Suprapubic skin (tissue), 4 donors: ENCODE results near the gene SKAP1.

Experiments used
- CTCF ChIP-seq, 2 donors: fragments of 200-600 bp in 1 of 2; fragments of 450-650 bp in 1 of 2; sonication (generic) in 1 of 2; IDR thresholded peaks; one replicate each; pipeline ENCODE4 v1.5.1; 2016 to 2019; ENCODE audit warnings: antibody characterized with exemption in 2 of 2, mild to moderate bottlenecking in 1 of 2, moderate library complexity in 1 of 2
- EP300 ChIP-seq: sonication (generic); formaldehyde crosslinking; IDR thresholded peaks from one replicate; pipeline ENCODE4 v1.6.1; 2017; ENCODE audit warnings: antibody characterized with exemption
- POLR2A ChIP-seq, 2 donors: fragments of 450-650 bp; IDR thresholded peaks; one replicate each; pipeline ENCODE4 v1.6.1; 2017; ENCODE audit warnings: antibody characterized with exemption in 2 of 2, mild to moderate bottlenecking in 2 of 2, moderate library complexity in 2 of 2
- POLR2AphosphoS5 ChIP-seq, 3 donors: sonication (generic); formaldehyde crosslinking; IDR thresholded peaks; one replicate each; pipeline ENCODE4 v1.6.1; 2017; ENCODE audit warnings: antibody characterized with exemption in 3 of 3

GRCh38 chr17:48143629-48144028, 286.4 kb downstream of the SKAP1 start:
- TF ChIP-seq CTCF (IDR thresholded peaks at IDR 0.05) (no peak), POLR2A (IDR thresholded peaks at IDR 0.05) (no peak), EP300 (no peak), POLR2AphosphoS5 (IDR thresholded peaks at IDR 0.05) (no peak)
